SU-DHL-6 (cell line): ENCODE measurements around the gene FAM20C.

Source experiments
- EZH2phosphoT487 ChIP-seq: fragments of 200-600 bp; sonication (generic), shearing (Covaris generic); conservative IDR thresholded peaks from 2 replicates; pipeline ENCODE4 v1.6.1; 2018; ENCODE audit warnings: mild to moderate bottlenecking, antibody characterized with exemption, low read length, moderate library complexity, mixed read lengths
- TF ChIP-seq, protein P1 (sequence below): fragments of 200-600 bp; sonication (generic); IDR thresholded peaks from one replicate; pipeline ENCODE4 v1.5.1; 2017; ENCODE audit warnings: antibody characterized with exemption, mild to moderate bottlenecking, low read length, moderate library complexity; ENCODE audit not compliant: insufficient read depth, poor library complexity, severe bottlenecking

DNA sequence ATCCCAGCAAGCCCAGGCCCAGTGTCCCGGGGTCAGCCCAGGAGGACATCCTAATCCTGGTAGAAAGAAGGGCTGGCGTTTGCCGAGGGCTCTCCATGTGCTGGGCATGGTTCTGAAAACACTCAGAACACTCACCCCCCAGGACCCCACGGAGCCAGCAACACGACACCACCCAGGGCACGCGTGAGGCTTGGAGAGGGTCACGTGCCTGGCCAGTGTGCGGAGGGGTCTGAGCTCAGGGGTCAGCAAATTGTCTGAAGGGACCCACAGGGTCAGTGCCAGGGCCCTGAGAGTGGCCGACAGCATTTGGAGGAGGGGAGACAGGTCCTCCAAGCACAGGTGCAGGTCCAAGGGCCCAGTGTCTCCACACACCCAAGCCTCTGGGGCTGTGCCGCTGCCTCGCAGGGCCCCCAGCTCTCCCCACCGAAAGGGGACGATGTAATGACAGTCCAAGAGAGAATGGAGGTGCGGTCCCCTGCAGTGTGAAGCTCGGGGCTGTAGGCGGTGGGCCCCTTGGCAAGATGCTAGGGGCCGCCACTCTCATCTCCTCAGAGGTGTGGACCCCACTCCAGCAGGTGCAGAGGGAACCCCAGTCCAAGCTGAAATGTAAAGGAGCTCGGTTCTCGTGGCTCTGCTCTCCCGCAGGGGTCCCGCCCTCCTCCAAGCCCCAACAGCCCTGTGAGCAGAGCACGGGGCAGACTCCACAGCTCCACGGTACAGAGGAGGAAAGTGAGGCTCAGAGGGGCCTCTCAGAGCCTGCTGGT is 105.4 kb downstream of the FAM20C start:
- TF ChIP-seq, protein P1, sequence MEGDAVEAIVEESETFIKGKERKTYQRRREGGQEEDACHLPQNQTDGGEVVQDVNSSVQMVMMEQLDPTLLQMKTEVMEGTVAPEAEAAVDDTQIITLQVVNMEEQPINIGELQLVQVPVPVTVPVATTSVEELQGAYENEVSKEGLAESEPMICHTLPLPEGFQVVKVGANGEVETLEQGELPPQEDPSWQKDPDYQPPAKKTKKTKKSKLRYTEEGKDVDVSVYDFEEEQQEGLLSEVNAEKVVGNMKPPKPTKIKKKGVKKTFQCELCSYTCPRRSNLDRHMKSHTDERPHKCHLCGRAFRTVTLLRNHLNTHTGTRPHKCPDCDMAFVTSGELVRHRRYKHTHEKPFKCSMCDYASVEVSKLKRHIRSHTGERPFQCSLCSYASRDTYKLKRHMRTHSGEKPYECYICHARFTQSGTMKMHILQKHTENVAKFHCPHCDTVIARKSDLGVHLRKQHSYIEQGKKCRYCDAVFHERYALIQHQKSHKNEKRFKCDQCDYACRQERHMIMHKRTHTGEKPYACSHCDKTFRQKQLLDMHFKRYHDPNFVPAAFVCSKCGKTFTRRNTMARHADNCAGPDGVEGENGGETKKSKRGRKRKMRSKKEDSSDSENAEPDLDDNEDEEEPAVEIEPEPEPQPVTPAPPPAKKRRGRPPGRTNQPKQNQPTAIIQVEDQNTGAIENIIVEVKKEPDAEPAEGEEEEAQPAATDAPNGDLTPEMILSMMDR, result no peak
- TF ChIP-seq EZH2phosphoT487, result no peak
